ENCODE data around the gene LCOR. TPM values are rescaled to one million over a fixed set of nuclear protein-coding genes. Genes with fewer than 3 reads are reported as not detected.

Gene LCOR
- polyA plus RNA-seq, 1 experiment: 11.6 TPM

GRCh38 chr10:97003151-97003803 is 171.2 kb downstream of the LCOR start:
- Histone ChIP-seq H3K9me3 (ENCODE audit: control insufficient read depth, insufficient read depth, low read length) (peaks cover 7% of the 10 kb centered on the region; the same call in 1 of the 2 replicates), H3K4me3 (ENCODE audit: low read depth, low read length) (no peak overlapping the region), H3K27me3 (ENCODE audit: control insufficient read depth, insufficient read depth, low read length) (peaks cover 6% of the 10 kb centered on the region), H3K27ac (ENCODE audit: low read depth, low read length) (no peak overlapping the region)
- POLR2A ChIA-PET: no interaction called here
- CTCF ChIA-PET: interaction anchor here (1.5 kb wide), 1 partner anchor 70 kb away, joined by 3 read pairs; no protein-coding TSS in a partner anchor
- no peak for DNase-seq (ENCODE audit: low read depth, low spot score)
- no peak for TF ChIP-seq CTCF (IDR thresholded peaks at IDR 0.05; ENCODE audit: low read depth, low read length)

GRCh38 chr10:97003804-97004201 is 171.7 kb downstream of the LCOR start:
- no peak for DNase-seq (ENCODE audit: low read depth, low spot score)
- Histone ChIP-seq H3K27ac (ENCODE audit: low read depth, low read length) (no peak overlapping the region), H3K4me3 (ENCODE audit: low read depth, low read length) (no peak overlapping the region), H3K9me3 (ENCODE audit: control insufficient read depth, insufficient read depth, low read length) (peaks cover 7% of the 10 kb centered on the region; the same call in 1 of the 2 replicates), H3K27me3 (ENCODE audit: control insufficient read depth, insufficient read depth, low read length) (peaks cover 6% of the 10 kb centered on the region)
- ChIA-PET POLR2A (no interaction called here), CTCF (interaction anchor here (1.5 kb wide), 1 partner anchor 69 kb away, joined by 3 read pairs; no protein-coding TSS in a partner anchor)
- TF ChIP-seq CTCF (IDR thresholded peaks at IDR 0.05; ENCODE audit: low read depth, low read length): no peak

- no peak for TF ChIP-seq CTCF (IDR thresholded peaks at IDR 0.05; ENCODE audit: low read depth, low read length)
- no peak for DNase-seq (ENCODE audit: low read depth, low spot score)
- H3K27me3 ChIP-seq (ENCODE audit: control insufficient read depth, insufficient read depth, low read length): peaks cover 6% of the 10 kb centered on the region
- ChIA-PET CTCF (interaction anchor here (1.5 kb wide), 1 partner anchor 69 kb away, joined by 3 read pairs; no protein-coding TSS in a partner anchor), POLR2A (no interaction called here)
- no peak overlapping the region for H3K4me3 ChIP-seq (ENCODE audit: low read depth, low read length)
- H3K27ac ChIP-seq (ENCODE audit: low read depth, low read length): no peak overlapping the region
- peaks cover 7% of the 10 kb centered on the region; the same call in 1 of the 2 replicates for H3K9me3 ChIP-seq (ENCODE audit: control insufficient read depth, insufficient read depth, low read length)
These were observed 172.5 kb downstream of the LCOR start for GRCh38 chr10:97004591-97004990.

GRCh38 chr10:97005349-97005748 is 173.3 kb downstream of the LCOR start:
- H3K27me3 ChIP-seq (ENCODE audit: control insufficient read depth, insufficient read depth, low read length): peaks cover 6% of the 10 kb centered on the region
- ChIA-PET POLR2A (no interaction called here), CTCF (interaction anchor here (0.6 to 0.8 kb wide), 2 partner anchors 27 to 205 kb away, joined by 4 read pairs; no protein-coding TSS in a partner anchor)
- peaks cover 7% of the 10 kb centered on the region; the same call in 1 of the 2 replicates for H3K9me3 ChIP-seq (ENCODE audit: control insufficient read depth, insufficient read depth, low read length)
- no peak overlapping the region for H3K4me3 ChIP-seq (ENCODE audit: low read depth, low read length)
- DNase-seq (ENCODE audit: low read depth, low spot score): no peak
- no peak overlapping the region for H3K27ac ChIP-seq (ENCODE audit: low read depth, low read length)
- TF ChIP-seq CTCF (IDR thresholded peaks at IDR 0.05; ENCODE audit: low read depth, low read length): no peak

- peaks cover 9% of the 10 kb centered on the region for H3K27me3 ChIP-seq (ENCODE audit: control insufficient read depth, insufficient read depth, low read length)
These were observed 174.3 kb downstream of the LCOR start for GRCh38 chr10:97006364-97006763.

More at GRCh38 chr10:97006364-97006763, 174.3 kb downstream of the LCOR start:
- peaks cover 7% of the 10 kb centered on the region; the same call in 1 of the 2 replicates for H3K9me3 ChIP-seq (ENCODE audit: control insufficient read depth, insufficient read depth, low read length)
- no peak overlapping the region for H3K27ac ChIP-seq (ENCODE audit: low read depth, low read length)
- no peak overlapping the region for H3K4me3 ChIP-seq (ENCODE audit: low read depth, low read length)
- TF ChIP-seq CTCF (IDR thresholded peaks at IDR 0.05; ENCODE audit: low read depth, low read length): no peak
- no peak for DNase-seq (ENCODE audit: low read depth, low spot score)
- CTCF ChIA-PET: no interaction called here
- POLR2A ChIA-PET: no interaction called here

Measured in AG04450 (cell line).